Hepatic stellate cell (primary cell): ENCODE data around the gene HSPG2.
"Not testable (repeated sequence)": the region's sequence is repeated elsewhere in the genome, so short reads cannot be mapped to it uniquely, and the experiment has no call there.

ENCODE experiments used
- DNase-seq: peaks from one replicate; pipeline ENCODE4 v3.0.0; 2011; ENCODE audit warnings: low spot score

Gene HSPG2

GRCh38 chr1:21843208-21843607 is 93.9 kb downstream of the HSPG2 start:
- no peak for DNase-seq

DNA sequence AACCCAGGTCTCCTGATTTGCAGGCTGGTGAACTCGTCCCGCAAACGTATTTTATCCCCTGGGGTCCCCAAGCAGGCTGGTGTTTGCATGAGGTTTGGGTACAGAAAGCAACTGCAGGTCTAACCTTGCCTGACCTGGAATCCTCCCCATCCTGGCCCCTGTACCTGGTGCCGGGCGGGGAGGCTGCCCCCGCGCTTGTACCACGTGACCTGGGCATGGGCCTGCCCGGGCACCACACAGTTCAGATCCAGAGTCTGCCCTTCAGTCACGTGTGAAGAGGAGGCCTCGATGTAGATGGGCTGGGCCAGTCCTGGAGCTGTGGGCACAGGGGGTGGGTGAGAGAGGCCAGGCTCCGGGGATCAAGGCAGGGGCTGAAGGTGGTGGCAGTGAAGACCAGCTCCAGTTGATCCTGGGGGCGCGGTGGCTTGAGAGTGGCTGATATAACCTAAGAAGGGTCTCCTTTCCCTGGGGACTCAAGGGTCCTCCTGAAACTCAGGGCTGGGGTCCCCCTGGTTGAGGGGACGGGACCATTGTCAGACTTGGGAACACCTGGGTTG is 94.4 kb downstream of the HSPG2 start:
- DNase-seq = no peak

- no peak for DNase-seq
Observed at GRCh38 chr1:21841852-21842466, 95.2 kb downstream of the HSPG2 start.

- no peak for DNase-seq
Observed at GRCh38 chr1:21840981-21841380, 96.1 kb downstream of the HSPG2 start.

DNA sequence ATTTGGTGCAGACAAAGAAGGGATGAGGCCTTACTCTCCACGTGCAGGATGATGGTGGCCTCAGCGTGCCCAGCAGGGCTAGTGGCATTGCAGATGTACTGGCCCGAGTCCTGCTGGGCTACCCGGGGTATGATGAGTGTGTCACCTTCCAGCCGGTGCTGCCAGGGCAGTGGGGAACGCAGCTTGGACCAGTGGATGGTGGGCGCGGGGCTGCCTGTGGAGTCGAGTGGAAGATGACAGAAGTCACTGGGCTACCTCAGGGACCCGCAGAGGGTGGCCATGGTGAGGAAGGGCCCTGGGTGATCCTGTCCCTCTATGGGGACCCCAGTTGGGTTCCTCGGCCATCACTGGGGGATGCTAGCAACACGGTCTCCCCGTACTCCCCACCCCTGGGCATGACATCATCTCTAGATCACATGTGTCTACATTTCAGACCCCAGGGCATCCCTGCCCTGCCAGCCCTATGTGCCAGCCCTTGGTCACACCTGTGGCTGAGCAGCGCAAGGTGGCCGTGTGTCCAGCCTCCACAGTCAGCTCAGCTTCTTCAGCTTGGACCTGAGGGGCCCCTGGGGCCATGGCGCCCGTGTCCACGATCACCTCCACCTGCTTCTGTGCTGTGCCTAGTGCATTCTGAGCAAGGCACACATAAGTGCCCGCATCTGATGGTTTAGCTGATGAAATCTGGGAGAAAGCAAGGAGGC is 97.6 kb downstream of the HSPG2 start:
- no peak for DNase-seq

DNA sequence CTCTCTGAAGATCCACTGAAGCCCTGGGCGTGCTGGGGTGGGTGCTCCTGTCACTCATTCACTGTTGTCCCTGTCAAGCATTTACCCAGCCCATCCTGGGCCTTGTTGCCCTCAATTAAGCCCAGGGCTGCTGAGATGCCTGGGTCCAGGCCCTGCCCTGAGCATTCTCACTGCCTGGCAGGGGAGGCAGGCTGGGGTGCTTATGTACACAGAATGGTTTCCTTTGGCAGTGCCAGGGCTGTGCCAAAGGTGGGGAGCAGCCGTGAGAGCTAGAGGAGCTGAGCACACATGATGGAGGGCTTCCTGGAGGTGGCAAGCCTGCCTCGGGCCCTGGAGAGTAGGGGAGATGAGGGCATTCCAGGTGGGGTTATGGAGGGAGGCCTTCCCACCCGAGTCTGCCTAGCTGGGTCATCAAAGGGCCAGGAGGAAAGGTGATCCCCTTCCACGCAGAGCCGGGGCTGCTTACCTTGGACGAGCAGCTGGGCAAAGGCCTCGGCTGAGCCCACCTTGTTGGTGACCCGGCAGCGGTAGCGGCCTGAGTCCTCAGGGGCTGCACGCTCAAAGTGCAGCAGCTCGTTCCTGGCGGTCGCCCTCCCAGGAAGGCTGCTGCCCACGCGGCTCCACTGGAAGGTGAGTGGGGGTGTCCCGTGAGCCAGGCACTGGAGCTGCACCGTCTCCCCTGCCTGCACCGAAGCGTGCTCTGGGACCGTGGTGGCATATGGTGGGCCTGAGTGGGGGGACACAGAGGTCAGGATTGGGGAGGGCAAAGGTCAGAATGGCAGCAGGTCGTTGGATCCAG is 98.6 kb downstream of the HSPG2 start:
- DNase-seq = no peak

DNA sequence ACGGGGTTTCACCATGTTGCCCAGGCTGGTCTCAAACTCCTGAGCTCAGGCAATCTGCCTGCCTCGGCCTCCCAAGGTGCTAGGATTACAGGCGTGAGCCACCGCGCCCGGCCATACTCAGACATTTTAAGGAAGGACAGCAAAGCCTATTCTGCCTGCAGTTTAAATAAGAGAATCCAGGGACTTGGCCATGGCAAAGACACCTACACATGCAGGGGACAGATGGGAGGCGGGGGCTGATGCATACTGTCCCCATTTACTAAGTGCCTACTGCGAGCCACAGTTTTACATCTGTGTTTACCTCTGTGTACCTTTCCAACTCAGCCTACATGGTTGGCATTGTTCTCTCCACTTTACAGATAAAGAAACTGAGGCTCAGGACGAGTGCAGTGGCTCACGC is 99.6 kb downstream of the HSPG2 start:
- no peak for DNase-seq

GRCh38 chr1:21836729-21837128 is 100.4 kb downstream of the HSPG2 start:
- no peak for DNase-seq

GRCh38 chr1:21836010-21836409 is 101.1 kb downstream of the HSPG2 start:
- DNase-seq = no peak

GRCh38 chr1:21834666-21835065 is 102.4 kb downstream of the HSPG2 start:
- no peak for DNase-seq

- no peak for DNase-seq
Observed at GRCh38 chr1:21834094-21834493, 103.0 kb downstream of the HSPG2 start.

DNA sequence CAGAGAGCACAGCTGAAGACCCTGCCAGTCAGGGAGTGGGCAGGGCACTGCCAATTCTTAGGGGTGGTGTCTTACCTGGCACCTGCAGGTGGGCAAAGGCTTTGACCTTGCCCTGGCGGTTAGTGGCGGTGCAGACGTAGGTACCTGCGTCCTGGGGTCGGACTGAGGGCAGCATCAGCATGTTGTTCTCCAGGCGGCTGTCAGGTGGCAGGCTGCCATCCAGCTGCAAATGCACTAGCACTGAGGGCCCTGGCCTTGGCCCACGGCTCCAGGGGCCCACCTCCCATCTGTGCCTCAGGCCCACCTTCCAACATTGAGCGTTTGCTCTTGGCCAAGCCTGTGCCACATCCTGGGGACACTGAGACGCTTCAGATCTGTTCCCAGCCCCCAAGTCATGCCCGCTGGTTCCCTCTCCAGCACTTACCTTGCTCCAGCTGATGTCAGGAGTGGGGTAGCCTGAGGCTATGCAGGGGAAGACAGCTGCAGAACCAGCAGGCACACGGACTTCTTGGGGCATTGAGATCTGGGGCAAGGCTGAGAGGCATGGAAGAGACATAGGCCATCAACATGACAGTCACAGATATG is 103.6 kb downstream of the HSPG2 start:
- DNase-seq = no peak

- no peak for DNase-seq
Observed at GRCh38 chr1:21831454-21831970, 105.6 kb downstream of the HSPG2 start.

DNA sequence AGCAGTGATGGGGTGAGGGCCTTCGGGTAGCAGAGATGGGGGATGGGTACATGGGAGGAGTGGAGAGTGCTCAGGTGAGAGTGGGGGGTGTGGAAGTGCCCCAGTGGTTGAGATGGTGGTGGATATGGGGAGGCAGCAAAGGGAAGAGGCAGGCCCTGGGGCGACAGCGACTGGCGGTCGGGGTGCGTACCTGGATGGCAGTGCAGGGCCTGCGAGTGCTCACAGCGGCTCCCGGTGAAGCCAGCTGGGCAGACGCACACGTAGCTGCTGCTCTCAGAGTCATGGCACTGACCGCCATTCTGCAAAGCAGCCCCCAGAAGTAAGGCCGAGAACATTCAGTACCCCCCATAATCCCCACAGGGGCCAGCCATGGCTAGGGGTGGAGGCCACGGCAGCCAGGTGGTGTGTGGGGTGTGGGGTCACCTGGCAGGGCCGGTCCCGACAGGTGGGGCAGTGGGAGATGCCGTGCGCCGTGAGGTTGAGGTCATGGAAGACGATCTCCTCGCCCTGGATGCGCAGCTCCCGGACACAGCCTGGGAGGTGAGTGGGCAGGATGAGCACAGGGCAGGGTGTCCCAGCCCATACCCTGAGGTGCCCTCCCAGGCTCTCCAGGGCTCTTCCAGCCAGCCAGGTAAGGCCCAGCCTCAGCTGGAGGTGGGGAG is 106.2 kb downstream of the HSPG2 start:
- DNase-seq = no peak

GRCh38 chr1:21829294-21829693 is 107.8 kb downstream of the HSPG2 start:
- no peak for DNase-seq

GRCh38 chr1:21828506-21829210 is 108.5 kb downstream of the HSPG2 start:
- DNase-seq = no peak

DNA sequence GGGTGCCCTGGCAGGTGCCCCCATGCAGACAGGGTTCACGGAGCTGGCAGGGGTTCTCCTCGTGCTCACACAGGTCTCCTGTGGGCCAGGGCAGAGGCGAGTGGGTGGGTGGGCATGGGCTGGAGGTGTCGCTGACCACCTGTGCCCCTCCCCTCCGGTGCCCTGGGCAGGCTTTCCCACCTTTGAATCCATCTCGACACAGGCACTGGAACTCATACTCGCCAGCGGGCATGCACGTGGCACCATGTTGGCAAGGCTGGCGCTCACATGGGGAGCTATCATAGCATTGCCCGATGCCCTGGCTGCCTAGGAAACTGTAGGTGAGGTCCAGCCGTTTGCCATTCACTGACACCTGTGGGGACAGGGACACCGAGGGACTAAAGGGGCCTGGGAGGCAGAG is 109.0 kb downstream of the HSPG2 start:
- no peak for DNase-seq

- DNase-seq = no peak
Observed at GRCh38 chr1:21827141-21827679, 109.9 kb downstream of the HSPG2 start.

GRCh38 chr1:21826694-21827093 is 110.4 kb downstream of the HSPG2 start:
- DNase-seq = not testable (repeated sequence)

DNA sequence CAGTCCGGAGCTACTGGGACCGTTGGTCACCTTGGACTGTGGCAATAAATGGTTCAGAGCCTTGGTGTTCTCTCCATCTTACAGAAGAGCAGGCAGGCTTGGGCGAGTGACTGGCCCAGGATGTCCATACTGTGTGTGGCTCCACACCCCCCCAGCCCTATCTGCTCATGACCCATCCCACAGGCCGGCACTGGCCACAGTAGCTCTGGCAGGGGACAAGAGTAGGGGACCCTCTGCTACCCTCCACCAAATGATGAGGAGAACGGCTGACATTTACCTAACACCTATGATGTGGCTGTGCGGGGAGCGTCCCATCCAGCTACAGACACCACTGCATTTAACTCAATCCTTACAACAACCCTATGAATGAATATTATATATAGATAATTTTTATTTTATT is 111.7 kb downstream of the HSPG2 start:
- DNase-seq = no peak

GRCh38 chr1:21824926-21825325 is 112.2 kb downstream of the HSPG2 start:
- DNase-seq = no peak
